HepG2 (cell line): ENCODE measurements around the gene PDCD1LG2. TPM values are rescaled to one million over a fixed set of nuclear protein-coding genes. Genes with fewer than 3 reads are reported as not detected.

ENCODE experiments used
- ATAC-seq: fragments of 200-7000 bp; cut with Tn5 transposase; 3 replicates; pipeline ENCODE4 v1.9.1; 2020; ENCODE audit warnings: mild to moderate bottlenecking, moderate library complexity
- BruUV-seq: library from RNA; stranded (reverse); fragments of 400-500 nt; replicated peaks from 2 replicates; lab custom pipeline; 2021; lab: Mats Ljungman, UMichigan
- CTCF ChIA-PET: fragments of 300-600 bp; formaldehyde crosslinking; extraction: SDS; loops from one replicate; lab custom pipeline; 2021; ENCODE audit warnings: low total read pairs, inconsistent platforms, low intra/inter-chr PET ratio; lab: Yijun Ruan, JAX
- POLR2A ChIA-PET: fragments of 350-600 bp; sonication (Branson Sonifier 250); formaldehyde crosslinking; loops from one replicate; lab custom pipeline; 2020; ENCODE audit warnings: antibody characterized with exemption, inconsistent platforms; lab: Yijun Ruan, JAX
- DNase-seq: peaks from one replicate; pipeline ENCODE4 v3.0.0-alpha.2; 2015; ENCODE audit warnings: low spot score
- FAIRE-seq: peaks from 3 replicates; lab custom pipeline; 2011; peaks lifted over from hg19 to GRCh38; lab: Jason Lieb, UNC
- H2AFZ ChIP-seq: one replicate; pipeline ENCODE4 v1.6.1; 2011; ENCODE audit warnings: low read length, inconsistent platforms
- H3K27ac ChIP-seq: fragments of 300-600 bp; 3 replicates; pipeline ENCODE4 v1.8.0; 2011; ENCODE audit warnings: mixed run types, mild to moderate bottlenecking, mixed read lengths, low read length, inconsistent platforms; ENCODE audit not compliant: insufficient read depth; ENCODE audit errors: extremely low read length
- H3K27me3 ChIP-seq, 2 experiments: fragments of 200-600 bp in 1 of 2; 2 replicates in 1 of 2; 3 replicates in 1 of 2; pipeline versions ENCODE4 v1.6.0 to v1.8.0; 2011; ENCODE audit warnings: low read length in 2 of 2, mild to moderate bottlenecking in 2 of 2, moderate library complexity in 2 of 2, inconsistent platforms in 1 of 2; ENCODE audit not compliant: insufficient read depth in 2 of 2, control insufficient read depth in 1 of 2
- H3K36me3 ChIP-seq, 2 experiments: fragments of 200-600 bp in 1 of 2; replicated peaks in 1 of 2; 2 replicates in 1 of 2; 3 replicates in 1 of 2; pipeline versions ENCODE4 v1.5.1 to v1.8.0; 2011; ENCODE audit warnings: low read length in 2 of 2, inconsistent platforms in 1 of 2; ENCODE audit not compliant: insufficient read depth in 2 of 2, control insufficient read depth in 1 of 2
- H3K4me1 ChIP-seq: 2 replicates; pipeline ENCODE4 v1.5.1; 2012; ENCODE audit warnings: low read length, inconsistent platforms; ENCODE audit not compliant: insufficient read depth
- H3K4me2 ChIP-seq: 2 replicates; pipeline ENCODE4 v1.6.0; 2011; ENCODE audit warnings: low read depth, low read length, inconsistent platforms
- H3K4me3 ChIP-seq, 3 experiments: fragments of 200-600 bp in 1 of 3; sonication (generic), shearing (Covaris generic) in 1 of 3; replicated peaks in 1 of 3; 2 replicates each; pipeline ENCODE4 v1.5.1; 2011 to 2016; ENCODE audit warnings: low read length in 3 of 3, inconsistent platforms in 2 of 3, low read depth in 2 of 3, mild to moderate bottlenecking in 2 of 3, control low read depth in 1 of 3, mixed read lengths in 1 of 3; ENCODE audit not compliant: insufficient read depth in 1 of 3
- H3K79me2 ChIP-seq: one replicate; pipeline ENCODE4 v1.6.1; 2011; ENCODE audit warnings: low read length, inconsistent platforms; ENCODE audit not compliant: insufficient read depth
- H3K9ac ChIP-seq: 2 replicates; pipeline ENCODE4 v1.6.0; 2011; ENCODE audit warnings: mild to moderate bottlenecking, low read depth, low read length, inconsistent platforms; ENCODE audit not compliant: insufficient read depth
- H3K9me3 ChIP-seq: 2 replicates; pipeline ENCODE4 v1.5.1; 2012; ENCODE audit warnings: mild to moderate bottlenecking, low read length
- H4K20me1 ChIP-seq: 2 replicates; pipeline ENCODE4 v1.6.0; 2011; ENCODE audit warnings: inconsistent platforms, mild to moderate bottlenecking, low read length, moderate library complexity; ENCODE audit not compliant: insufficient read depth
- ATF7 ChIP-seq, 2 experiments: fragments of 450-650 bp in 1 of 2; sonication (generic) in 1 of 2; formaldehyde crosslinking in 1 of 2; IDR thresholded peaks; 2 replicates each; pipeline versions ENCODE4 v1.4.0 to v1.6.1; 2016 to 2020; ENCODE audit warnings: antibody characterized with exemption in 1 of 2, mild to moderate bottlenecking in 1 of 2, missing genetic modification reagents in 1 of 2
- CEBPB ChIP-seq: IDR thresholded peaks from 2 replicates; pipeline ENCODE4 v1.6.1; 2011; ENCODE audit warnings: low read depth, low read length, improper control_type of control experiment, borderline replicate concordance
- DMAP1 ChIP-seq: IDR thresholded peaks from 2 replicates; pipeline ENCODE4 v1.6.1; 2016
- HNRNPLL ChIP-seq: fragments of 200-400 bp; formaldehyde crosslinking; IDR thresholded peaks from 2 replicates; pipeline ENCODE4 v1.6.1; 2017; ENCODE audit warnings: mild to moderate bottlenecking, low read depth, low read length; ENCODE audit not compliant: poor library complexity, severe bottlenecking
- PHF21A ChIP-seq: sonication (generic); formaldehyde crosslinking; IDR thresholded peaks from 2 replicates; pipeline ENCODE4 v1.5.0; 2020; ENCODE audit warnings: mild to moderate bottlenecking, missing genetic modification reagents
- ZNF124 ChIP-seq: sonication (generic); formaldehyde crosslinking; IDR thresholded peaks from 2 replicates; pipeline ENCODE4 v1.4.0; 2020; ENCODE audit warnings: missing genetic modification reagents
- ZSCAN20 ChIP-seq: sonication (generic); formaldehyde crosslinking; IDR thresholded peaks from 2 replicates; pipeline ENCODE4 v1.4.0; 2020; ENCODE audit warnings: missing genetic modification reagents, mild to moderate bottlenecking, borderline replicate concordance
- WGBS: methylation state at CpG from one replicate; pipeline ENCODE4 v1.1.6; 2017; ENCODE audit warnings: low lambda C conversion rate; 5-methylcytosine and 5-hydroxymethylcytosine counted together
- in situ Hi-C: cut with HindIII; loops from 2 replicates; pipeline ENCODE4 v1.10.0; 2017; ENCODE audit warnings: low pct_unique_long_range_greater_than_20kb; ENCODE audit not compliant: extremely low pct_ligation_motif_present
- intact Hi-C: fragments of 100-400 bp; cut with micrococcal nuclease; formaldehyde crosslinking; loops from one replicate; pipeline ENCODE4 v1.10.0; 2022; ENCODE audit not compliant: unreplicated experiment
- polyA plus RNA-seq, 8 experiments: library from polyadenylated mRNA; depleted of rRNA in 3 of 8; stranded (reverse) in 7 of 8; unstranded in 1 of 8; fragments of >200 nt; fragmentation: Illumina TruSeq in 4 of 8; extraction: Trizol in 4 of 8; gene quantifications; 2 replicates each; pipeline versions ENCODE4 v1.2.1 to v1.2.3, GENCODE V29; 2011 to 2016; ENCODE audit warnings: low read depth in 4 of 8, missing spikeins in 1 of 8, mixed read lengths in 1 of 8; ENCODE audit not compliant: insufficient read depth in 1 of 8
- total RNA-seq, 5 experiments: library from RNA; depleted of rRNA; stranded (reverse); fragments of >200 nt; fragmentation: Illumina TruSeq; extraction: Trizol; gene quantifications; 2 replicates each; pipeline ENCODE4 v1.2.3, GENCODE V29; 2016; ENCODE audit warnings: low read depth in 1 of 5
- TF ChIP-seq, protein P1 (sequence below): sonication (generic); formaldehyde crosslinking; IDR thresholded peaks from 2 replicates; pipeline ENCODE4 v1.5.1; 2020; ENCODE audit warnings: missing genetic modification reagents, mild to moderate bottlenecking, borderline replicate concordance

Gene PDCD1LG2
- total and polyA plus RNA-seq, 2 of the 13 experiments (the other 11 are each of a cell fraction or from before 2014, with no cell fraction given), result not detected

DNA sequence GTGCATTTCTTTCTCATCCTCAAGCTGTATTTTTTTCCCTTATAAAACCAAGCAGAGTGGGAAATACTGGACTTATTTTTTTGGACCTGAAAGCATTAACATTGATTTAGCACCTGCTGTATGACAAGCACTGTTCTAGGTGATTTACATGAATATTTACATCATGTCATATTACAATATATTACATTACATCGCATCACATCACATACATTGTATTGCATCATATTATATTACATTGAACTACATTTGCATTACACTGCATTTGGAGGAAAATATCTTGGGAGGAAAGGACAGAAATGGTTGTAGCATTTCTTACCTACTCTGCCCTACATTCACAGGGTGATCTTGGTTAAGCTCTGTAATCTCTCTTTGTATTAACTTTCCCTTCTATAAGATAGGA lies 11.2 kb upstream of the PDCD1LG2 start:
- no peaks in the 10 kb centered on the region for H3K79me2 ChIP-seq
- H3K4me2 ChIP-seq, result no peak overlapping the region
- no peaks in the 10 kb centered on the region for H4K20me1 ChIP-seq
- no peaks in the 10 kb centered on the region for H3K9me3 ChIP-seq
- TF ChIP-seq ZSCAN20 (CRISPR knock-in tag), result no peak
- TF ChIP-seq, protein P1, sequence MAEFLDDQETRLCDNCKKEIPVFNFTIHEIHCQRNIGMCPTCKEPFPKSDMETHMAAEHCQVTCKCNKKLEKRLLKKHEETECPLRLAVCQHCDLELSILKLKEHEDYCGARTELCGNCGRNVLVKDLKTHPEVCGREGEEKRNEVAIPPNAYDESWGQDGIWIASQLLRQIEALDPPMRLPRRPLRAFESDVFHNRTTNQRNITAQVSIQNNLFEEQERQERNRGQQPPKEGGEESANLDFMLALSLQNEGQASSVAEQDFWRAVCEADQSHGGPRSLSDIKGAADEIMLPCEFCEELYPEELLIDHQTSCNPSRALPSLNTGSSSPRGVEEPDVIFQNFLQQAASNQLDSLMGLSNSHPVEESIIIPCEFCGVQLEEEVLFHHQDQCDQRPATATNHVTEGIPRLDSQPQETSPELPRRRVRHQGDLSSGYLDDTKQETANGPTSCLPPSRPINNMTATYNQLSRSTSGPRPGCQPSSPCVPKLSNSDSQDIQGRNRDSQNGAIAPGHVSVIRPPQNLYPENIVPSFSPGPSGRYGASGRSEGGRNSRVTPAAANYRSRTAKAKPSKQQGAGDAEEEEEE (CRISPR knock-in tag), result no peak
- TF ChIP-seq PHF21A (CRISPR knock-in tag), result no peak
- TF ChIP-seq DMAP1, result no peak
- TF ChIP-seq CEBPB, result peak; percentile 58
- TF ChIP-seq HNRNPLL, result no peak
- TF ChIP-seq ZNF124, result no peak
- TF ChIP-seq ATF7 (IDR thresholded peaks at IDR 0.05), result 0 out of 2 replicates have a peak, but pooled peaks have one; percentile 33
- no peak for TF ChIP-seq ATF7 (CRISPR knock-in tag; IDR thresholded peaks at IDR 0.05)
- no peak overlapping the region for H3K4me3 ChIP-seq
- peaks cover 0 to 16% of the 10 kb centered on the region in 2 experiments; a peak in 4 of 5 replicates for H3K27me3 ChIP-seq
- no peaks in the 10 kb centered on the region for H3K4me1 ChIP-seq
- DNase-seq, result no peak
- WGBS, result 3% methylated on average over 1 of the region's 1 CpG
- ChIA-PET CTCF (no interaction called here), POLR2A (no interaction called here)
- no peak overlapping the region for H3K27ac ChIP-seq
- FAIRE-seq, result no peak
- H2AFZ ChIP-seq, result no peak overlapping the region
- no peaks in the 10 kb centered on the region for H3K36me3 ChIP-seq
- BruUV-seq, result no TSS peak
- no peak overlapping the region for H3K9ac ChIP-seq
- ATAC-seq, result no peak
- in situ Hi-C loops (no loop called here), intact Hi-C loops (no loop called here)
